Measurements from ENCODE around the gene MYL6B.
A peak's percentile ranks its signal among the peaks of the same experiment; 100 is the strongest.
"Not testable (repeated sequence)": the region's sequence is repeated elsewhere in the genome, so short reads cannot be mapped to it uniquely, and the experiment has no call there.

Gene MYL6B

DNA sequence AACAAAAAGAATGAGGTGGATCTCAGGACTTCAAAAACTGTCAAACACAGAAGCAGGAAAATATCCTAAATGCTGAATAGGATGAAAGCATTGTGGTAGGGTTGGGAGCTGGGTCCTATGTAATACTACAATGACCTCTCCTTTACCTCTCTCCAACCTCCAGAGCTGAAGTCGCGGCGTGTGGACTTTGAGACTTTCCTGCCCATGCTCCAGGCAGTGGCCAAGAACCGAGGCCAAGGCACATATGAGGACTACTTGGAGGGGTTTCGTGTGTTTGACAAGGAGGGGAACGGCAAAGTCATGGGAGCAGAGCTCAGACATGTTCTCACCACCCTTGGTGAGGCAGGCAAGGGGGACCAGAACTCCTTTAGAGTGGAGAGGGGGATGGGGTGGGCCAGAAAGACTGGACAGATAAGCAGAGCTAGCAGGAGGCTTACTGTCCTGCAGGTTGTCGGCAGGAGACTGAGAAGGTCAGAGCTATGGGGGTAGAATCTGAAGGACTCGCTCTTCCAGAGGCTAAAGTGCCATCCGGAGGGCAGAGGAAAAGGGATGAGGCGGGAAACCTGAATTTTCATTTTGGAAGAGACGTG lies 3.0 kb downstream of the MYL6B start:
- CTCF ChIA-PET = interaction anchor here (1.0 to 3.1 kb wide), 12 partner anchors 8 to 36 kb away, joined by 3 to 15 read pairs (median 6); partner anchors contain the start of genes ESYT1, SMARCC2 and ZC3H10
- 96% methylated on average over 11 of the region's 11 CpGs for WGBS (ENCODE audit: insufficient coverage)
- Histone ChIP-seq H3K9me3 (ENCODE audit: control extremely low read depth in 1 of 5, control insufficient read depth in 4 of 5, insufficient read depth in 2 of 5, low read depth in 1 of 5, low read length in 4 of 5) (no peaks in the 10 kb centered on the region), H3K4me3 (ENCODE audit: control insufficient read depth in 1 of 7, extremely low read depth in 1 of 7, insufficient read depth in 4 of 7, low read depth in 2 of 7, low read length in 6 of 7) (no peak overlapping the region), H3K4me1 (ENCODE audit: control extremely low read depth in 1 of 4, control insufficient read depth in 4 of 4, insufficient read depth in 4 of 4, low read length in 3 of 4) (peaks cover 12 to 62% (median 51%) of the 10 kb centered on the region in 4 experiments), H3K27ac (ENCODE audit: insufficient read depth in 1 of 2, low read depth in 1 of 2, low read length in 2 of 2, poor library complexity in 1 of 2, severe bottlenecking in 2 of 2) (no peak overlapping the region), H3K36me3 (ENCODE audit: control insufficient read depth in 4 of 4, insufficient read depth in 4 of 4, low read length in 3 of 4) (peaks cover 0 to 22% (median 16%) of the 10 kb centered on the region in 4 experiments), H3K27me3 (replicated peaks in 2 of 5; ENCODE audit: control insufficient read depth in 4 of 5, insufficient read depth in 5 of 5, low read length in 4 of 5) (no peaks in the 10 kb centered on the region)
- DNase-seq = no peak
- POLR2A ChIA-PET = interaction anchor here (0.7 kb wide), 1 partner anchor 67 kb away, joined by 3 read pairs; no protein-coding TSS in a partner anchor

DNA sequence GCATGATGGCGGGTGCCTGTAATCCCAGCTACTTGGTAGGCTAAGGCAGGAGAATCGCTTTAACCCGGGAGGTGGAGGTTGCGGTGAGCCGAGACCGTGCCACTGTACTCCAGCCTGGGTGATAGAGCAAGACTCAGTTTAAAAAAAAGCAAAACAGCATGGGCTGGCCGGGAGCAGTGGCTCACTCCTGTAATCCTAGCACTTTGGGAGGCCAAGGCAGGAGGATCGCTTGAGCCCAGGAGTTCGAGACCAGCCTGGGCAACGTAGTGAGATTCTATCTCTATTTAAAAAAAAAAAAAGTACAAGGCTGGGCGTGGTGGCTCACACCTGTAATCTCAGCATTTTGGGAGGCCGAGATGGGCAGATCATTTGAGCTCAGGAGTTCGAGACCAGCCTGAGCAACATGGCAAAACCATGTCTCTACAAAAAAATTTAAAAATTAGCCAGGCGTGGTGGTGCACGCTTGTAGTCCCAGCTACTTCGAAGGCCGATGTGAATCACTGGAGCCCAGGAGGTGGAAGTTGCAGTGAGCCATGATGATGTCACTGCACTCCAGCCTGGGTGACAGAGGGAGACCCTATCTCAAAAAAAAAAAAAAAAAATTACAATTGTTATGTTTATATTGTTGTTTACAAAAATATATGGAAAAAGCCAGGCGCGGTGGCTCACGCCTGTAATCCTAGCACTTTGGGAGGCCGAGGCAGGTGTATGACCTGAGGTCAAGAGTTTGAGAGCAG lies 4.2 kb downstream of the MYL6B start:
- peak overlapping the region in 5 of 7 experiments; percentile 72 to 99 (median 94) for H3K4me3 ChIP-seq (ENCODE audit: control insufficient read depth in 1 of 7, extremely low read depth in 1 of 7, insufficient read depth in 4 of 7, low read depth in 2 of 7, low read length in 6 of 7)
- H3K27ac ChIP-seq (ENCODE audit: insufficient read depth in 1 of 2, low read depth in 1 of 2, low read length in 2 of 2, poor library complexity in 1 of 2, severe bottlenecking in 2 of 2) = peak overlapping the region; percentile 25 to 83
- WGBS (ENCODE audit: insufficient coverage) = 98% methylated on average over 12 of the region's 21 CpGs

DNA sequence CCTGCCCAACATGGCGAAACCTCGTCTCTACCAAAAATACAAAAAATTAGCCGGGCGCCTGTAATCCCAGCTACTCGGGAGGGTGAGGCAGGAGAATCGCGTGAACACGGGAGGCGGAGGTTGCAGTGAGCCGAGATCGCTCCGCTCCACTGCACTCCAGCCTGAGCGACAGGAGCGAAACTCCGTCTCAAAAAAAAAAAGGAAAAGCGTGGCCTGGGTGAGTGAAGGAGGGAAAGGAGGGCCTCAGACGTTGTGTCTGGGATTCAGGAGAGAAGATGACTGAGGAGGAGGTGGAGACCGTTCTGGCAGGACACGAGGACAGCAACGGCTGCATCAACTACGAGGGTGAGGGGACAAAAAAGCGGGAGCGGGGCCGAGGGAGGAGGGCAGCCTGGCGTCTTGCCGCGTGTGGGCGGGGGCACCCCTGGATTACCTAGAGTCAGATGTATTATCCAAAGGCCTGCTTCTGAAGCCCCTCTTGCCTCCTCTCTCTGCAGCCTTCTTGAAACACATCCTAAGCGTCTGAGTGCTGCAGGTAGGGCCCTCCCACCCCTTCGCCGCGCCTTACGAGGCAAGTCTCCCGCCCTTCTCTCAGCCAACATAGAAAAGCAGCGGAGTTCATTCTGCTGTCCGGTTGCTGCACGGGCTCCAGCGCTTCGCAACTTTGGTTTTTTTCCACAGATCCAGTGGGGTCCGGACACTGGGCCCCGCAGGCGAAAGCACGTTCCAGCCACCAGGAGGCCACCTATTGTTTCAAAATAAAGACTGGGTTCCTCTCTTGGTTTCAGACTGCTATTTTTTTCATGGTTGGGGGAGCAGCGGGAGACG lies 5.0 kb downstream of the MYL6B start:
- Histone ChIP-seq H3K9me3 (ENCODE audit: control extremely low read depth in 1 of 5, control insufficient read depth in 4 of 5, insufficient read depth in 2 of 5, low read depth in 1 of 5, low read length in 4 of 5) (no peaks in the 10 kb centered on the region), H3K27me3 (replicated peaks in 2 of 5; ENCODE audit: control insufficient read depth in 4 of 5, insufficient read depth in 5 of 5, low read length in 4 of 5) (no peaks in the 10 kb centered on the region), H3K36me3 (ENCODE audit: control insufficient read depth in 4 of 4, insufficient read depth in 4 of 4, low read length in 3 of 4) (peaks cover 0 to 42% (median 34%) of the 10 kb centered on the region in 4 experiments), H3K4me3 (ENCODE audit: control insufficient read depth in 1 of 7, extremely low read depth in 1 of 7, insufficient read depth in 4 of 7, low read depth in 2 of 7, low read length in 6 of 7) (peak overlapping the region; percentile 44 to 99 (median 75)), H3K27ac (ENCODE audit: insufficient read depth in 1 of 2, low read depth in 1 of 2, low read length in 2 of 2, poor library complexity in 1 of 2, severe bottlenecking in 2 of 2) (peak overlapping the region; percentile 25 to 83), H3K4me1 (ENCODE audit: control extremely low read depth in 1 of 4, control insufficient read depth in 4 of 4, insufficient read depth in 4 of 4, low read length in 3 of 4) (peaks cover 12 to 50% (median 44%) of the 10 kb centered on the region in 4 experiments)
- POLR2A ChIA-PET = interaction anchor here (0.5 to 2.6 kb wide), 4 partner anchors 11 to 113 kb away, joined by 3 to 24 read pairs (median 4); partner anchors contain the start of gene ESYT1
- CTCF ChIA-PET = interaction anchor here (0.6 to 2.4 kb wide), 6 partner anchors 13 to 301 kb away, joined by 3 to 13 read pairs (median 6); partner anchors contain the start of genes ESYT1 and SMARCC2
- DNase-seq = peak; percentile 83 to 88 (median 87)
- WGBS (ENCODE audit: insufficient coverage) = 1% methylated on average over 30 of the region's 45 CpGs

More for the DNA sequence above, 4.2 kb downstream of the MYL6B start:
- not testable (repeated sequence) for H3K27me3 ChIP-seq (replicated peaks in 2 of 5; ENCODE audit: control insufficient read depth in 4 of 5, insufficient read depth in 5 of 5, low read length in 4 of 5); H3K9me3 ChIP-seq (ENCODE audit: control extremely low read depth in 1 of 5, control insufficient read depth in 4 of 5, insufficient read depth in 2 of 5, low read depth in 1 of 5, low read length in 4 of 5); DNase-seq
- Histone ChIP-seq H3K4me1 (ENCODE audit: control extremely low read depth in 1 of 4, control insufficient read depth in 4 of 4, insufficient read depth in 4 of 4, low read length in 3 of 4) (peaks cover 12 to 54% (median 48%) of the 10 kb centered on the region in 4 experiments), H3K36me3 (ENCODE audit: control insufficient read depth in 4 of 4, insufficient read depth in 4 of 4, low read length in 3 of 4) (peaks cover 0 to 35% (median 27%) of the 10 kb centered on the region in 4 experiments)
- CTCF ChIA-PET = interaction anchor here (1.0 to 2.2 kb wide), 4 partner anchors 19 to 301 kb away, joined by 3 to 9 read pairs (median 6); partner anchors contain the start of genes ESYT1 and SMARCC2
- POLR2A ChIA-PET = interaction anchor here (0.6 to 0.8 kb wide), 2 partner anchors 41 to 112 kb away, joined by 3 to 4 read pairs; no protein-coding TSS in a partner anchor

DNA sequence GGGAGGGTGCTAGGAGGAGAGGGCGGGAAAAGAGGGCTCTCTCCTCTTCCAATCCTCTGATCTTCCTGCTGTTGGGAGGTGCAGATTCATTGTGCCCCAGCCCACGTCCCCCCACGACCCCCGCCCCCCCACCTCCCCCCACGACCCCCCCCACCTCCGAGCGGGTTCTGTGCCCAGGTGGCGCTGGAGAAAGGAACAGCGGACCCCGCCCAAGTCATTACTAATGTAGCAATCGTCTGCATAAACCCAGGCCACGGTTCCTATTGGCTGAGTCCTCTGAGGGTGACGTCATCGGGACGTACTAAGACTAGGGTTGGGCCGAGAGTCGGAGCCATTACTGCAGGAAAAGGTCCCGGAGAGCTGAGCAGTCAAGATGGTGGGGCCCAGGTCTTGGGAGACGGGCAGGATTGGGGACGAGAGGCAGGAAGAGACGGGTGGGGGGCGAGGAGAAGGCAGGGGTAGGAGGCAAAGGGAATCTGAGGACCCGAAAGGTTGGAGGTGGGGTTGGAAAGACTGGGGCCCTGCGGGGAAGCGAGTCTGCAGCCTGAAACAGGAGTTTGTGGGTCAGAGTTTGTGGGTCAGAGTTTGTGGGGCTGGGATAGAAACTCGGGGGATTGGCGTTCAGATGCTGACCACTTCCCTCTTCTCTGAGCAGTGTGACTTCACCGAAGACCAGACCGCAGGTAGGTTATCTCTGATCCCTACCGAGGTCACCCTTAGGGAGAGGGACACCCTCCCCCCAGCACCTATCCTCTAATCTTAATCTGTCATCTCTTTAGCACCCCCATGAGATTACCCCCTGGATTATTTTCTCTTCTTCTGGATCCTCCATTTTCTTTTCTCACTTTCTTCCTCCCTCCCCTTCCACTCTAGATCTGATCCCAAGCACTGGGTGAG lies 5.9 kb downstream of the MYL6B start, which contains the start of gene MYL6:
MYL6 (plus strand) TSS at position 331 of the 897 bp plus-strand sequence; CDS start at position 374, 43 bp downstream.
- 0% methylated on average over 21 of the region's 30 CpGs for WGBS (ENCODE audit: insufficient coverage)
- CTCF ChIA-PET = interaction anchor here (0.6 to 5.6 kb wide), 11 partner anchors 10 to 421 kb away, joined by 3 to 36 read pairs (median 4); partner anchors contain the start of genes ESYT1, SMARCC2 and ZC3H10
- no peaks in the 10 kb centered on the region for H3K27me3 ChIP-seq (replicated peaks in 2 of 5; ENCODE audit: control insufficient read depth in 4 of 5, insufficient read depth in 5 of 5, low read length in 4 of 5)
- peaks cover 10 to 42% (median 37%) of the 10 kb centered on the region in 4 experiments for H3K4me1 ChIP-seq (ENCODE audit: control extremely low read depth in 1 of 4, control insufficient read depth in 4 of 4, insufficient read depth in 4 of 4, low read length in 3 of 4)
- peak; percentile 97 to 98 (median 98) for DNase-seq
- POLR2A ChIA-PET = interaction anchor here (0.5 to 2.6 kb wide), 4 partner anchors 11 to 158 kb away, joined by 4 to 24 read pairs (median 6); partner anchors contain the start of genes ESYT1 and ZC3H10
- H3K4me3 ChIP-seq (ENCODE audit: control insufficient read depth in 1 of 7, extremely low read depth in 1 of 7, insufficient read depth in 4 of 7, low read depth in 2 of 7, low read length in 6 of 7) = peak within 1 kb of the TSS; percentile 71 to 99 (median 97)
- H3K27ac ChIP-seq (ENCODE audit: insufficient read depth in 1 of 2, low read depth in 1 of 2, low read length in 2 of 2, poor library complexity in 1 of 2, severe bottlenecking in 2 of 2) = peak within 1 kb of the TSS; percentile 94 to 98
- H3K9me3 ChIP-seq (ENCODE audit: control extremely low read depth in 1 of 5, control insufficient read depth in 4 of 5, insufficient read depth in 2 of 5, low read depth in 1 of 5, low read length in 4 of 5) = no peaks in the 10 kb centered on the region
- H3K36me3 ChIP-seq (ENCODE audit: control insufficient read depth in 4 of 4, insufficient read depth in 4 of 4, low read length in 3 of 4) = peaks cover 0 to 51% (median 40%) of the 10 kb centered on the region in 4 experiments

DNA sequence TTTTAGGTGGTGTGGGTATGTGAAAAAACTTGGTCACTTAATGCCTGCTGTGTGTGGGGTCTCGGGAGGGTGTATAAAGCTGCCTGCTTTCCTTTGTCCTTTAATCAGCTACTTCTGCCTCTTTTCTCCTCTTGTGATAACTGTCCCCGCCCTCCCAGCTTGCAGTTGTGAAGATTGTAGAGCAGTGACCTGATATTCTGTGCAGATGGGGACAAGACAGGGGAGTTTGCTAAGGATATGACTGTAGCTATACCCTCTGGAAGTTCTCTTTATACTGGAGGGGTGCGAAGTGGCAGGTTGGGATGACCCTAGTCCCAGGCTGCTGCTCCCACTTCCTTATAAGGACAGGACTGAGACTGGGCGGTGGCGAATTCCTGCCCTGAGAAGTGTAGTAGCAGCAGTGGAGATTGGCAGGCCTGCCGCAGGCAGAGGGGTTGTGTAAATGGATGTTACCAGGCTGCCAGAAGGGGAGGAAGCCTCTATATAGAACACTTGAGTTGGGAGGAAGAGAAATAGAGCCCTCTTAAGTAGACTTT lies 6.6 kb downstream of the MYL6B start:
- ChIA-PET CTCF (interaction anchor here (0.8 to 5.6 kb wide), 12 partner anchors 11 to 41 kb away, joined by 3 to 36 read pairs (median 4); partner anchors contain the start of genes ESYT1, SMARCC2 and ZC3H10), POLR2A (interaction anchor here (0.5 to 2.6 kb wide), 5 partner anchors 11 to 52 kb away, joined by 3 to 24 read pairs (median 4); partner anchors contain the start of genes ESYT1 and ZC3H10)
- WGBS (ENCODE audit: insufficient coverage) = 0% methylated on average over 4 of the region's 6 CpGs

More for the DNA sequence above, 6.6 kb downstream of the MYL6B start:
- Histone ChIP-seq H3K4me3 (ENCODE audit: control insufficient read depth in 1 of 7, extremely low read depth in 1 of 7, insufficient read depth in 4 of 7, low read depth in 2 of 7, low read length in 6 of 7) (peak overlapping the region; percentile 71 to 99 (median 97)), H3K27me3 (replicated peaks in 2 of 5; ENCODE audit: control insufficient read depth in 4 of 5, insufficient read depth in 5 of 5, low read length in 4 of 5) (no peaks in the 10 kb centered on the region), H3K4me1 (ENCODE audit: control extremely low read depth in 1 of 4, control insufficient read depth in 4 of 4, insufficient read depth in 4 of 4, low read length in 3 of 4) (peaks cover 10 to 35% (median 32%) of the 10 kb centered on the region in 4 experiments), H3K36me3 (ENCODE audit: control insufficient read depth in 4 of 4, insufficient read depth in 4 of 4, low read length in 3 of 4) (peaks cover 0 to 58% (median 46%) of the 10 kb centered on the region in 4 experiments), H3K27ac (ENCODE audit: insufficient read depth in 1 of 2, low read depth in 1 of 2, low read length in 2 of 2, poor library complexity in 1 of 2, severe bottlenecking in 2 of 2) (peak overlapping the region; percentile 94 to 98), H3K9me3 (ENCODE audit: control extremely low read depth in 1 of 5, control insufficient read depth in 4 of 5, insufficient read depth in 2 of 5, low read depth in 1 of 5, low read length in 4 of 5) (no peaks in the 10 kb centered on the region)
- peak in 2 of 3 donors; percentile 32 to 46 for DNase-seq
